Urinary bladder (tissue), 4 donors: ENCODE results near the gene SLC36A3. TPM values are rescaled to one million over a fixed set of nuclear protein-coding genes. Genes with fewer than 3 reads are reported as not detected.
"Not testable (repeated sequence)": the region's sequence is repeated elsewhere in the genome, so short reads cannot be mapped to it uniquely, and the experiment has no call there.

ENCODE experiments used
- DNase-seq: peaks from one replicate; pipeline ENCODE4 v3.0.0-alpha.2; 2015; ENCODE audit errors: extremely low spot score
- H3K27ac ChIP-seq: one replicate; pipeline ENCODE4 v1.5.1; 2013; ENCODE audit warnings: low read depth, mild to moderate bottlenecking, moderate library complexity
- H3K36me3 ChIP-seq: one replicate; pipeline ENCODE4 v1.6.1; 2013; ENCODE audit warnings: mild to moderate bottlenecking, moderate library complexity; ENCODE audit not compliant: insufficient read depth
- H3K4me1 ChIP-seq: one replicate; pipeline ENCODE4 v1.6.1; 2013; ENCODE audit warnings: mild to moderate bottlenecking, moderate library complexity; ENCODE audit not compliant: insufficient read depth
- H3K4me3 ChIP-seq: one replicate; pipeline ENCODE4 v1.5.1; 2013; ENCODE audit warnings: low read depth, low read length
- WGBS: extraction: QIAGEN DNeasy Blood & Tissue Kit; methylation state at CpG from one replicate; pipeline ENCODE4 v1.1.7; 2013; 5-methylcytosine and 5-hydroxymethylcytosine counted together
- polyA plus RNA-seq: library from polyadenylated mRNA; stranded (reverse); fragments of 200-250 nt; gene quantifications from one replicate; pipeline ENCODE4 v1.2.3, GENCODE V29; 2013
- total RNA-seq: library from RNA; depleted of rRNA; stranded (reverse); fragments of >200 nt; gene quantifications from one replicate; pipeline ENCODE4 v1.2.3, GENCODE V29; 2014
- donor health status: healthy with polysubstance abuse.
- donor health status: healthy.

Gene SLC36A3
- total and polyA plus RNA-seq, 2 donors, result not detected

DNA sequence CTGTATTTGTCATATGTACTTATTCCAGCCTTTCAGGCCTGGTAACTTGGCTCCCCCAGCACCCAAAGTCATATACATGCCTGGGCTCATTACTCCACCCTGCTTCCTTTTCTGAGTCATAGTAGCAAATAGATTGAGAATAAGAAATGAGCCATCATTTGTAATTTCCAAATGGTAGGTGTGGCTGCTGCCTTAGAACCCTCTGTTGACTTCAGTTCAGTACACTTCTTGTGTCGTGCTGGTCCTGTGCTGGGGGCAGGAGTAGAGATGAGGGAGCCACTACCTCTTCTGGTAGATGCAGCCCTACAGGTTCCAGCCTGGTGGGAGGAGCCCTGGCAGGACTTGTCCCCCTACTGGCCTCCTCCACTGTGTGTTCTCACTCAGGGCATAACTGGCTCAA, 39.5 kb downstream of the SLC36A3 start:
- no peak overlapping the region for H3K27ac ChIP-seq
- peak; percentile 58 for DNase-seq
- 79% methylated on average over 1 of the region's 1 CpG for WGBS
- no peak overlapping the region for H3K4me3 ChIP-seq
- peaks cover 6% of the 10 kb centered on the region for H3K36me3 ChIP-seq
- H3K4me1 ChIP-seq, result no peaks in the 10 kb centered on the region

DNA sequence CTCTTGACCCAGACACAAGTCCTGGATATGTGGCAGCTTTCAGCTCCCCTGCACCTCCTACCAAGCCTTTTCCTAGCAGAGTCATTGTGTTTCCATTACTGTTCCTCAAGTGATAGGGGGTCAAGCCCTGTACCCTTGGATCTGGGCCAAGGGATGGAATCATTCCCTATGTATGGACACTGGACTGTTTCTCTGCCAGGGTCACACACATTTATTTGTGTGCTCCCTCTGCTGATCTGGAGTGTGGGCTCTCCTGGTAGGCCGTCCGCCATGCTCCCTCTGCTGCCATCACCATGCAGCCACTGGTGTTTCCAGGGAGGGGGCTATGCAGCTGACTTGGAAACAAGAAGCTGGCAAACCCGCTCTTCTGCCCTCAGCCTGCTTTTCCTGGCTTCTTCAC, 41.0 kb downstream of the SLC36A3 start:
- Histone ChIP-seq H3K27ac (no peak overlapping the region), H3K4me1 (no peaks in the 10 kb centered on the region), H3K36me3 (peaks cover 6% of the 10 kb centered on the region), H3K4me3 (no peak overlapping the region)
- WGBS, result 94% methylated on average over 3 of the region's 3 CpGs
- DNase-seq, result no peak

DNA sequence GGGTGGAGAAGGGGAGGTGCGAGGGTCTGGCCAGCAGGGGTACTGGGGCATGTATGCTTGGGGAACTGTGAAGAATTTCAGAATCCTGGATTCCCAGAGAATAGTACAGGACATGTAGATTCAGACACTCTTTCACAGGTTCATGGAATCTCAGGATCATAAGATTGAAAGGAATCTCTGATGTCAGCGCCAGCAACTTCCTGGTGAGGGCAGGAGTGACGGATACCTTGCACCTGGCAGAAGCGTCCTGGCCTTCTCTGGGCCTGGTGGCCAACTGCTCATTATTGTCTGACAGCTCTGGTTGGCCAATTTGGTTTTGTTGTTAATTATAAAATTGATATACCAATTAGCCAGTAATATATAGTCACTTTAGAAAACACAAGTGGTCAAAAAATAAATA, 43.6 kb downstream of the SLC36A3 start:
- Histone ChIP-seq H3K36me3 (no peaks in the 10 kb centered on the region), H3K4me1 (no peaks in the 10 kb centered on the region), H3K27ac (no peak overlapping the region), H3K4me3 (no peak overlapping the region)
- DNase-seq, result no peak
- WGBS, result 95% methylated on average over 4 of the region's 4 CpGs

DNA sequence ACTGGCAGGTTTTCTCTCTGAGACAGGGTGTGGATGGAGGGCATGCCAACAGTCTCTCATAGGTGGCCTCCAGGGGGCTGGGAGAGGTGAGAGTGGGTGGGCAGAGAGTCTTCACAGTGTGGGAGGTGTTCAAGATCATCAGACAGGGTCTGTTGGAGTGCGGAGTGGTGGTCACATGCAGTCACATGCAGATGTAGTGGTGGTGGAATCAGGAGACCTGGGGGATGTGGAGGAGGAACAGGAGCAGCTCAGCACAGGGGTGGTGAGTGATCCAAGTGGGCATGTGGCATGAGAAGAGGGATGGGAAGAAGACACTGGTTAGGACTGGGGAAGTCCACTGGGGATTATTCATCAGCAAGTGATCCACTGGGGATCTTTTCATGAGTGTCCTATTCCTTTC, 44.8 kb downstream of the SLC36A3 start:
- no peak for DNase-seq
- H3K4me1 ChIP-seq, result no peaks in the 10 kb centered on the region
- no peak overlapping the region for H3K27ac ChIP-seq
- H3K36me3 ChIP-seq, result no peaks in the 10 kb centered on the region
- H3K4me3 ChIP-seq, result no peak overlapping the region
- WGBS, result 52% methylated on average over 1 of the region's 1 CpG

DNA sequence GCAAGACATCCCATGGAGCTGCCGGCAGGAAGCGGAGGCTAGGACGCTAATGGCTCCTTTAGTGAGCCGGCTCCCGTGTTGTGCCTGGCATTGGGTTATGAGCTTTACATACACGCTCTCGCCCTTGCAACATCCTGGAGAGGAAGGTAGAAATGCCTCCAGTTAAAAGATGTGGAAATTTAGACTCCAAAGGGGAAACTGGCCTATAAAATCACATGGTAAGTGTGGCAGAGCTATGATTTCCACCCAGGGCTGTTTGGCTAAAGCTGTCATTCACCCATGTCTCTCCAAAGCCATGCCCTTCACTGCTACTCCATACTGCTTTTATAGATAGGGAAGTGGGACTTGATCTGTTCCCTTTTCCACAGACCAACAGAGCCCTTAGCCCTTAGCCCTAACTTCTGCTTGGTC, 45.4 kb downstream of the SLC36A3 start:
- Histone ChIP-seq H3K36me3 (no peaks in the 10 kb centered on the region), H3K4me1 (no peaks in the 10 kb centered on the region), H3K27ac (no peak overlapping the region), H3K4me3 (no peak overlapping the region)
- DNase-seq, result no peak
- 88% methylated on average over 7 of the region's 7 CpGs for WGBS

DNA sequence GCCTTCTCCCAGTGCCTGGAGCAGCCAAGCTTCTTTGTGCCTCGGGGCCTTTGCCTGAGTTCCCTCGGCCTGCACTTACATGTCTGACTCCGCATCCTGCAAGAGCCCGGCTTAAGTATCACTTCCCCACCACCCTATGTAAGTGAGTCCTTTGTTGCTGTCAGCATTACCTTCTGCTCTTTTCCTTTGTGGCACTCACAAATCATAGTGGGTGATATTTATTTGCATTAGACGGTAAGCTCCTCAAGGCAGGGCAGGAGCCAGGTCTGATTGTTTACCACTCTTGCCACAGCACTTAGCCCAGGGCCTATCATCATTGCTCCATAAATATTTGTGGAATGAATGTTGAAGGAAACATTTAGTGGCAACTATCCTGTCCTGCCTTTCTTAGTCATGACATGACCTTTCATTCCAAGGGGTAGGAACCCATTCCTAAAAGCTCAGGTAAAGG, 45.8 kb downstream of the SLC36A3 start:
- Histone ChIP-seq H3K4me1 (no peaks in the 10 kb centered on the region), H3K36me3 (no peaks in the 10 kb centered on the region)
- no peak for DNase-seq

DNA sequence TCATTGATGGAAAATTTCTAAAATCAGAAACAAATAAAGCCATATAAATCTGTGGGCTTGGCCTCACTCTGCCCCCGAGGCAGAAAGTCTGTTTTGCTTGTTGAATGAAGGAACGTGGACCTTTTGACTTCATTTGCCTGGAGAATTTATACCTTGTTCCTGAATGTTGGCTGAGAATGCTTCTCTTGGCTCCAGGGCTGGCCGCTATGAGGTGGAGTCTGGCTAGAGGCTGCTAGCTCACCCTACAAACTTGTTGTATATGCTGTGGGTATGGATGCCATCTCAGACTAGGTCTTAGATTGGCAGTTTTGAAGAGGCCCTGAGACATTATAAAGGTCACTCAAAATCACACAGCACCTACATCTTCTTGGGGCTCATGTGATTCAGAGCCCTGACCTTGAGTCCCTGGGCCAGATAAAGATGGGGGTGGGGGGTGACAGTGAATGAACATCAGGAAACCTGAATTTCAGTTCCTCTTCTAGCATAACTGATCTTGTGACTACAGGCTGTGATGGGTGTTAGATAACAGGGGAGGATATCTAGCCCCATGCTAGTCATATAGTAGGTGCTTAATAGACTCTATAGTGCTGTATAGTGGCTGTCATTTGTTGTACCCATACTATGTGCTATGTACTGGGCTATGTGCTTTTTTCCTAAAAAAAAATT, 47.8 kb downstream of the SLC36A3 start:
- H3K4me1 ChIP-seq, result no peaks in the 10 kb centered on the region
- DNase-seq, result no peak
- no peak overlapping the region for H3K27ac ChIP-seq
- no peaks in the 10 kb centered on the region for H3K36me3 ChIP-seq
- 92% methylated on average over 3 of the region's 3 CpGs for WGBS
- no peak overlapping the region for H3K4me3 ChIP-seq

More for the DNA sequence above, 45.8 kb downstream of the SLC36A3 start:
- Histone ChIP-seq H3K27ac (no peak overlapping the region), H3K4me3 (no peak overlapping the region)
- 67% methylated on average over 5 of the region's 5 CpGs for WGBS

DNA sequence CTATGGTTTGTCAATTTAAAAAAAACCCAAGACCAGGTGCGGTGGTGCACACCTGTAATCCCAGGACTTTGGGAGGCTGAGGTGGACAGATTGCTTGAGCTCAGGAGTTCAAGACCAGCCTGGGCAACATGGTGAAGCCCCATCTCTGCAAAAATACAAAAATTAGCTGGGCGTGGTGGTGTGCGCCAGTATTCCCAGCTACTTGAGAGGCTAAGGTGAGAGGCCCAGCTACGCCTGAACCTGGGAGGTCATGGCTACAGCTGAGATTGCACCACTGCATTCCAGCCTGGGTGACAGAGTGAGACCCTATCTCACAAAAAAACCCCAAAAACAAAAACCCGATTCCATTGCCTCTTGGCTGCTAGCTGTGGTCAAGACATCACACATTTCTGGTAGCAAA, 48.6 kb downstream of the SLC36A3 start:
- not testable (repeated sequence) for H3K4me1 ChIP-seq, H3K4me3 ChIP-seq, DNase-seq, H3K27ac ChIP-seq, H3K36me3 ChIP-seq
- WGBS, result 98% methylated on average over 5 of the region's 5 CpGs

DNA sequence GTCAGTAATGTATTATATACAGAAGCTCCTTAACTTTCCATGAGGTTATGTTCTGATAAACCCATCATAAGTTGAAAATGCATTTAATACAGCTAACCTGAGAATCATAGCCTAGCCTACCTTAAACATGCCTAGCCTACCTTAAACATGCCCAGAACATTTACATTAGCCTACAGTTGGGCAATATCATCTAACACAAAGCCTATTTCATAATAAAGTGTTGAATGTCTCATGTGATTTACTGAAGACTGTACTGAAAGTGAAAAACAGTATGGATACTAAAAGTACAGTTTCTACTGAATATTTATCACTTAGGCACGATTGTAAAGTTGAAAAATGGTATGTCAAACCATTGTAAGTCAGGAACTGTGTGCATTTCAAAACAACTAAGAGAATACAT, 49.0 kb downstream of the SLC36A3 start:
- 69% methylated on average over 1 of the region's 1 CpG for WGBS
- no peak overlapping the region for H3K27ac ChIP-seq
- no peaks in the 10 kb centered on the region for H3K4me1 ChIP-seq
- no peaks in the 10 kb centered on the region for H3K36me3 ChIP-seq
- DNase-seq, result no peak
- no peak overlapping the region for H3K4me3 ChIP-seq

DNA sequence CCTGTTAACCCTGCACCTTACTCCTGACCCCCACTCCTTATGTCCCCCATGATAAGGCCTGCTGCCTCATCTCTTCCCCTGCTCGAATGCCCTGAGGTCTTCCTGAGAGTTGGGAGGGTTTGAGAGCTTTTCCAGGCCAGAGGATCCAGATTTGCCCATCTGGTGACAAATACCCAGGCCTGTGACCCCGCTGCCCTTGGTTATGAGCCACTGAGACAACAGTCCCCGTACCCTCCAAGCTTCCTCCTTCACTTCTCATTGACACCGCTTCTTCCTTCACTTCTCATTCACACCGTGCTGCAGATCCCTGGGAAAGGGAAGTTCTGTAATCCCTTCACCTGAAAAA, 50.0 kb downstream of the SLC36A3 start:
- H3K4me1 ChIP-seq, result no peaks in the 10 kb centered on the region
- H3K36me3 ChIP-seq, result no peaks in the 10 kb centered on the region
- 36% methylated on average over 5 of the region's 5 CpGs for WGBS
- no peak overlapping the region for H3K27ac ChIP-seq
- no peak for DNase-seq
- H3K4me3 ChIP-seq, result peak overlapping the region; percentile 60

DNA sequence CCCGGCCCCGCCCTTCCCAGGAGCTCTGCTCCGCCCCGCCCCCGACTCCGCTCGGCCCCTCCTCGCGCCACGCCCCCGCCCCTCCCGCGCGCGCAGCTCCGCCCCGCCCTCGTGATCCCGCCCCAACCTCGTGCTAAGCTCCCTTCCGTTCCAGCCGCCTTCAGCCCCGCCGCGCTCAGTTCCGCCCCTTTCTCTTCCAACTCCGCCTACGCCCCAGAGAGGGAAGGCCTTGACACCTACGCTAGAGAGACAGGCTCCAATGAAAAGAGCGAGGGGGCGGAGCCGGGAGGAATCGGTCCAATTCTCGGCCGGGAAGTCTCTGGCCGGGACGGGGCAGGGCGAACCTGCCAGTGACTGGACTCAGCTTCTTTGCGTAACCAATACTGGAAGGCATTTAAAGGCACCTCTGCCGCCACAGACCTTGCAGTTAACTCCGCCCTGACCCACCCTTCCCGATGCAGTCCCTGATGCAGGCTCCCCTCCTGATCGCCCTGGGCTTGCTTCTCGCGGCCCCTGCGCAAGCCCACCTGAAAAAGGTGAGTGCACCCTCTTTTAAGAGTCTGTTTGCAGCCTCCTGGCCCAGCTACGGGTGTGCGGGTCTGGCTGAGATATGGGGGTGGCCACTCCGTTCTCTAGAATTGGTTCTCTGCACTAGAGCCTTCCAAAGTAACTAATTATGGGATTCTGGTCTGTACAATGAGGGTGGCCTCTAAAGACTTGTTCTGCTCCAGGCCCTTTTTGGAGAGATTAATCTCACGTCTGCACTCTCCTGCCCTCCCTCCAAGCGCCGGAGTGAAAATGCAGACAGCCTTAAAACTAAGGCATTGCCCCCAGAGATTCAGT, 50.6 kb downstream of the SLC36A3 start, which contains the start of gene GM2A:
GM2A (plus strand) TSS at position 424 of the 843 bp plus-strand sequence; CDS start at position 456, 32 bp downstream.
- Histone ChIP-seq H3K36me3 (no peaks in the 10 kb centered on the region), H3K4me1 (no peaks in the 10 kb centered on the region), H3K4me3 (peak within 1 kb of the TSS; percentile 60), H3K27ac (no peak within 1 kb of the TSS)
- peak; percentile 98 for DNase-seq
- 1% methylated on average over 52 of the region's 52 CpGs for WGBS

DNA sequence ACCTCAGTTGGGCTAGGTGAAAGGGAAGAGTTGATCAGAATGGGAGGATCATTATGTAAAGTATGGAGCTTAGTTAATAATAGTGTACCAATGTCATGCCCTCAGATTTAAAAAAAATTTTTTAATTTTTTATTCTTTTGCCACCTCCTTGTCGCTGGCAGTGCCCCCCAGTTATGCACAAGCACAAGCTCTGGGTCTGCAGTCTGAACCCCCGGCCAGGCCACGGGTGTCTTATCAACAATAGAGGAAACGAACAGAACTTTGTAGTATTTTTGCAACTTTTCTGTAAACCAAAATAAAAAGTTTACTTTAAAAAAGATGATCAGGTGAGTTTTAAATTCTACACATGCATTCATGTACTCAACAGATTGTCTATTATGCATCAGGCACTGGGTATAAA, 51.9 kb downstream of the SLC36A3 start:
- WGBS, result 97% methylated on average over 4 of the region's 4 CpGs
- Histone ChIP-seq H3K27ac (no peak overlapping the region), H3K36me3 (no peaks in the 10 kb centered on the region), H3K4me3 (no peak overlapping the region), H3K4me1 (no peaks in the 10 kb centered on the region)
- DNase-seq, result no peak

DNA sequence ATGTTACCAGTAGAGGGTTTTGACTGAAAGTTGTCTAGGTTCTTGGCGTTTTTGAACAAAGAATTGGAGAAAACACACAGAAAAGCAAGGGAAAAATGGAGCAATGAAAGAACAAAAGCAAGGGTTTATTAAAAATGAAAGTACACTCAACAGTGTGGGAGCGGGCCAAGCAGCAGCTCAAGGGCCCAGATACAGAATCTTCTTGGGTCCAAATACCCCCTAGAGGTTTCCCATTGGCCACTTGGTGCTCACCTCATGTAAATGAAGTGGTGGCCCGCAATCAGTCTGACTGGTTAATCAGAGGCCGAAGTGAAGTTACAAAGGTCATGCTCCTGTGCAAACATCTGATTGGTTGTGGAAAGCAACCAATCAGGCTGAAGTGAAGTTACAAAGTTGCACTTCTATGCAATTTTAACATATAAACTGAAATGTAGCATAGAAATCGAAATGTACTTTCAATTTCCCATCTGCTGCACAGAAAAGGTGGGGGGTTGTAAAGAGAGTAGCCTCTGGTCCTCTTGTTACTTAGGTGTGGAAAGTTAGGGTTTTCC, 52.5 kb downstream of the SLC36A3 start:
- H3K36me3 ChIP-seq, result no peaks in the 10 kb centered on the region
- no peak overlapping the region for H3K27ac ChIP-seq
- no peaks in the 10 kb centered on the region for H3K4me1 ChIP-seq
- no peak for DNase-seq
- no peak overlapping the region for H3K4me3 ChIP-seq
- WGBS, result 94% methylated on average over 5 of the region's 5 CpGs
